ENCODE data around the gene IL9.
"Not testable (repeated sequence)": the region's sequence is repeated elsewhere in the genome, so short reads cannot be mapped to it uniquely, and the experiment has no call there.

Gene IL9

GRCh38 chr5:135867599-135867998 lies 28.0 kb downstream of the IL9 start:
- peak; percentile 27 for DNase-seq (ENCODE audit: low spot score)

- no peak for DNase-seq (ENCODE audit: low spot score)
Observed at GRCh38 chr5:135866016-135866415, 29.6 kb downstream of the IL9 start.

GRCh38 chr5:135864503-135865435 lies 30.9 kb downstream of the IL9 start:
- no peak for DNase-seq (ENCODE audit: low spot score)

- no peak for DNase-seq (ENCODE audit: low spot score)
Observed at GRCh38 chr5:135862744-135863143, 32.9 kb downstream of the IL9 start.

GRCh38 chr5:135862086-135862485 lies 33.6 kb downstream of the IL9 start:
- no peak for DNase-seq (ENCODE audit: low spot score)

- no peak for DNase-seq (ENCODE audit: low spot score)
Observed at GRCh38 chr5:135861641-135862040, 34.0 kb downstream of the IL9 start.

- no peak for DNase-seq (ENCODE audit: low spot score)
Observed at GRCh38 chr5:135859641-135860040, 36.0 kb downstream of the IL9 start.

- DNase-seq (ENCODE audit: low spot score), result not testable (repeated sequence)
Observed at GRCh38 chr5:135859186-135859585, 36.5 kb downstream of the IL9 start.

- no peak for DNase-seq (ENCODE audit: low spot score)
Observed at GRCh38 chr5:135857630-135858311, 37.9 kb downstream of the IL9 start.

GRCh38 chr5:135851915-135852845 lies 43.5 kb downstream of the IL9 start:
- no peak for DNase-seq (ENCODE audit: low spot score)

GRCh38 chr5:135851186-135851914 lies 44.3 kb downstream of the IL9 start:
- DNase-seq (ENCODE audit: low spot score), result no peak

- DNase-seq (ENCODE audit: low spot score), result no peak
Observed at GRCh38 chr5:135850671-135851070, 45.0 kb downstream of the IL9 start.

GRCh38 chr5:135850231-135850630 lies 45.4 kb downstream of the IL9 start:
- DNase-seq (ENCODE audit: low spot score), result no peak

- no peak for DNase-seq (ENCODE audit: low spot score)
Observed at GRCh38 chr5:135847976-135848375, 47.7 kb downstream of the IL9 start.

- no peak for DNase-seq (ENCODE audit: low spot score)
Observed at GRCh38 chr5:135846311-135846710, 49.3 kb downstream of the IL9 start.

GRCh38 chr5:135843571-135844337 lies 51.9 kb downstream of the IL9 start:
- no peak for DNase-seq (ENCODE audit: low spot score)

GRCh38 chr5:135842737-135843136 lies 52.9 kb downstream of the IL9 start:
- no peak for DNase-seq (ENCODE audit: low spot score)

Data from SW480 (cell line).